Coronary artery (tissue), 2 donors: ENCODE results near the gene HELZ.
A peak's percentile ranks its signal among the peaks of the same experiment; 100 is the strongest.

ENCODE experiments used
- DNase-seq: peaks from one replicate; pipeline ENCODE4 v3.0.0-alpha.2; 2017; ENCODE audit warnings: low spot score
- H3K27ac ChIP-seq, 2 donors: fragments of 200-600 bp; sonication (generic); one replicate each; pipeline ENCODE4 v1.5.1; 2016 to 2019
- H3K4me3 ChIP-seq: fragments of 200-600 bp; sonication (generic); 2 replicates; pipeline ENCODE4 v1.5.1; 2016; ENCODE audit warnings: mild to moderate bottlenecking, moderate library complexity
- TF ChIP-seq, protein P1 (sequence below): fragments of 200-600 bp; sonication (generic); IDR thresholded peaks from one replicate; pipeline ENCODE4 v1.5.1; 2019; ENCODE audit warnings: antibody characterized with exemption

HELZ gene

DNA sequence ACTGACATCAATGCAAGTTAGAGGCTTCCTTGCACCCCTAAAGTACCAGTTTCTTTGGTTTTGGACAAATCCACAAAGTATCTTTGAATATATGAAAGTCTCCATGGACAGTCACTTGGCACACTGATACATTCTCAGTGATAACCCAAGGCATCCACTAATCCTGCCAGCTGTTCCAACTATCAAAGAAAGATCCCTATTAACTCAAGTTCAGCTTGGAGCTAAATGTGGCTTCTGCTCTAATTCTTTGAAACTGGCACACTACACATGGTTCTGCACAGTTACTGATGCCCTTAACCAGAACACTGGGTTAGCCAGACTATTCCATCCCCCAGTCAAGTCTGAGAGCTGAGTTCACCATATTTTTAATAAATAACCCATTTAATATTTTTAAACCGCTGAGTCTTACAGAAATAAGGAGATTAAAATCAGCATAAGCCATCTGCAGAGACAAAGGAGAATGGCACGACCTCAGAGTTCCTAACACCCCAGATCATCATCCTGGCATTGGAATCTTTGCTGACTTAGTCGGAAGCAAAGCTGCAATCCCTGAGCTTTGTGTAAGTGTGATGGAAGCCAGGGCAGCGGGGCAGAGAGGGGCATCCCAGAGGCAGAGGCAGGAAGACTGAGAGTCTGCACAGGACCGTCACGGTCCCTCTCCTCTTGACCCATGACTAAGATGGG, 194.4 kb downstream of the HELZ start:
- Histone ChIP-seq H3K27ac (no peak overlapping the region), H3K4me3 (no peak overlapping the region)
- no peak for DNase-seq
- TF ChIP-seq, protein P1, sequence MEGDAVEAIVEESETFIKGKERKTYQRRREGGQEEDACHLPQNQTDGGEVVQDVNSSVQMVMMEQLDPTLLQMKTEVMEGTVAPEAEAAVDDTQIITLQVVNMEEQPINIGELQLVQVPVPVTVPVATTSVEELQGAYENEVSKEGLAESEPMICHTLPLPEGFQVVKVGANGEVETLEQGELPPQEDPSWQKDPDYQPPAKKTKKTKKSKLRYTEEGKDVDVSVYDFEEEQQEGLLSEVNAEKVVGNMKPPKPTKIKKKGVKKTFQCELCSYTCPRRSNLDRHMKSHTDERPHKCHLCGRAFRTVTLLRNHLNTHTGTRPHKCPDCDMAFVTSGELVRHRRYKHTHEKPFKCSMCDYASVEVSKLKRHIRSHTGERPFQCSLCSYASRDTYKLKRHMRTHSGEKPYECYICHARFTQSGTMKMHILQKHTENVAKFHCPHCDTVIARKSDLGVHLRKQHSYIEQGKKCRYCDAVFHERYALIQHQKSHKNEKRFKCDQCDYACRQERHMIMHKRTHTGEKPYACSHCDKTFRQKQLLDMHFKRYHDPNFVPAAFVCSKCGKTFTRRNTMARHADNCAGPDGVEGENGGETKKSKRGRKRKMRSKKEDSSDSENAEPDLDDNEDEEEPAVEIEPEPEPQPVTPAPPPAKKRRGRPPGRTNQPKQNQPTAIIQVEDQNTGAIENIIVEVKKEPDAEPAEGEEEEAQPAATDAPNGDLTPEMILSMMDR = no peak

DNA sequence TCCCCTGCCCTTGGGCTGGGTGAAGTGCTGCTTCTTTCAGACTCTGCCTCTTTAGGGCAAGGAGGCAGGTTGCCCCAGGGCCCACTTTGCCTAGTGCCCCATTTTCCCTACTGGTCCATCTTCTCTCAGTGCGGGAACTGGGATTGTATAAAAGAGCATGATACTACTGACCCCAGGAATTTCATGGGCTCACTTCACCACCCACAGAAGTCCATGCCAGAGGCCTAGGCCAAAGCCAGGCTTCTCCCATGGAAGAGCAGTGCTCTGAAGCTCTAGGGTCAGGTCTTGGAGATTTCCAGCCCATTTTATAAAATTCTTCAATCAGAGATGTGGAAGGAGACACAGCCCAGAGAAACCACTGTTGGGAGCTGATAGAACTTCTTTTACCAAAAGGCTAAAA, 194.9 kb downstream of the HELZ start:
- no peak overlapping the region for H3K27ac ChIP-seq
- TF ChIP-seq, protein P1 = no peak
- no peak overlapping the region for H3K4me3 ChIP-seq
- DNase-seq = peak; percentile 14

DNA sequence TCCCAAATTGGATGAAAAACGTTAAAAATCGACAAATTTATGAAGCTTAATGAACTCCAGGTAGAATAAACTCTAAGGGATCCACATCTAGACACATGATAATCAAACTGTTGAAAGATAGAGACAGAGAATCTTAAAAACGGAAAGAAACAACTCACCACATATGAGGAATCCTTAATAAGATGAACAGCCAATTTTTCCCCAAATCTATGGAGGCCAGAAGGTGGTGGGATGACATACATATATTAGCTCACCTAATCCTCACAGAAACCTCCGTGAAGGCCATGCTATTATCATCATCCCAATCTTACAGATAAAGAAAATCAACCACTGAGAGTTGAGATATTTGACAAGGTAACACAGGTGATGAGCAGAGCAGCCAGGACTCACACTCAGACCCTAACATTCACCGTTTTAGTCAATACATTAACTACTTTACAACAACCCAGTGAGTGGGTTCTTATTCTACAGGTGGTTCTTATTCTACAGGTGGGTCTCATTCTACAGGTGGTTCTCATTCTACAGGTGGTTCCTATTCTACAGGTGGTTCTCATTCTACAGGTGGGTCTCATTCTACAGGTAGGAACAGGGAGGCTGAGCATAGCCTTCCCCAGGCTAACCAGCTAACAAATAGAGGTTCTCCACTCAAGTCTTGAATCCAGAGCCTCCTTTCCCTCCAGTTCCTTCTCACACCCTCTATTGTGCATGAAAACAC, 195.8 kb downstream of the HELZ start:
- TF ChIP-seq, protein P1 = no peak
- DNase-seq = no peak
- no peak overlapping the region for H3K27ac ChIP-seq
- no peak overlapping the region for H3K4me3 ChIP-seq

DNA sequence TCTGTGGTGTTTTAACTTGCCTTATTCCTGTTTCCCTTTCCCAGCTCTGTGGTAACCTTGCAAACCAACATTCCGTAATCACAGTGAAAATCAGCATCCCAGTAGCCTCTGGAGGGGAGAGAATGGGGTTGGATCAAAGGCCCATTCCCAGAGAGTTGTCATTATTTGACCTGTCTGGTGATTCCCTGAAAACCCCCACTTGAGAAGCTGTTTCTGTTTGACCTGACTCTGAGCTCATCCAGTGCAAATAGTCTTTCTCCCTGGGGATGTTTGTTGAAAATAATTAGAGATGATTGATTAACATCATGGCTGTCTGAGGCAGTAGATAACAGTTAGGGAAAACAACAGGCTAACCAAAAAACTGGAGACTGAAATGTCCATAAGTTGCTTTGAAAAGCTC, 197.6 kb downstream of the HELZ start:
- H3K27ac ChIP-seq = no peak overlapping the region
- DNase-seq = no peak
- H3K4me3 ChIP-seq = no peak overlapping the region
- TF ChIP-seq, protein P1 = no peak

DNA sequence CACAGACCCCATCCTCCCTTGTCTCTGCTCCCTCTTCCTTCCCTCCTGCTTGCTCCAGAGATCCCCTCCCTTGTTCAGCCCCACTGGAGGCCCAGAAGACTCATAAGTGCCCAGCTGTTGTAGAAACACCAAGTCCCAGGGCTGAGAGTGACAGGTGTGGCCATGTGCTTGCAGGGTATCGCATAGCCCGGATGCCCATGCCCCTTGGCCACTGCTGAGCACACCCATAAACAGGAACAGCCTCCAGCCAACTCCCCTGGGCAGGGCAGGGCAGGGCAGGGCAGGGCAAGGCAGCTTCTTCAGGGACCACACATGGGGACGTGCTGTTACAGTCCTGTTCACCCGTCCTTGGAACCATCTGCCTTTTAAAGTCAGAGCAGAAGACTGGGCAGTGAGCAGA, 198.6 kb downstream of the HELZ start:
- TF ChIP-seq, protein P1 = no peak
- Histone ChIP-seq H3K4me3 (no peak overlapping the region), H3K27ac (no peak overlapping the region)
- DNase-seq = no peak

DNA sequence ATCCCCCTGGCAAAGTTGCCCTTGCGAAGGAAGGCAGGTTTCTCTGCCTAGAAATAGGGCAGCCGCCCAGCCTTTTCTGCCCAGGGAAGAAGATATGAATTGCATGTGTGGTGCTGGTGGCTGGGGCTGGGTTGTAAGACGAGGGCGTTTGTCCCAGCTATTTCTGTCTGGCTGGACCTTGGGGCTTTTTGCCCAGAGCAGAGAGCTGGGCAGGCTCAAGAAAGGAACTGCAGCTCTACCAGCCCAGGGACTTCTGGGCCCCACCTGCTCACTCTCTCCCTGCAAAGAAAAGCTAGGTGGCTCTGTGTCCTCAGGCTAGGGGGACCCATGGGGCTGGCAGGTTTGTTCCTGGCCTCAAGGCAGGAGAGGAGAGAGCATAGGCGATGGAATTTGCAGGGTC, 200.1 kb downstream of the HELZ start:
- H3K4me3 ChIP-seq = no peak overlapping the region
- TF ChIP-seq, protein P1 = no peak
- H3K27ac ChIP-seq = no peak overlapping the region
- DNase-seq = no peak
